Tibial artery (tissue), 4 donors: ENCODE measurements around the gene NOL4L.

ENCODE experiments used
- DNase-seq, 2 donors: peaks; one replicate each; pipeline ENCODE4 v3.0.0-alpha.2; 2019
- H3K27ac ChIP-seq, 2 donors: fragments of 200-600 bp; sonication (generic) in 1 of 2; 1 replicate in 1 of 2; 2 replicates in 1 of 2; pipeline ENCODE4 v1.5.1; 2018 to 2019; ENCODE audit warnings: mild to moderate bottlenecking in 1 of 2
- H3K27me3 ChIP-seq, 2 donors: fragments of 200-600 bp; sonication (generic) in 1 of 2; one replicate each; pipeline versions ENCODE4 v1.5.1 to v1.6.0; 2016 to 2019
- H3K36me3 ChIP-seq, 3 donors: fragments of 200-600 bp; sonication (generic) in 2 of 3; one replicate each; pipeline ENCODE4 v1.5.1; 2016 to 2019; ENCODE audit warnings: mild to moderate bottlenecking in 2 of 3
- H3K4me1 ChIP-seq, 4 donors: fragments of 200-600 bp; sonication (generic) in 2 of 4; 1 replicate in 3 of 4; 2 replicates in 1 of 4; pipeline ENCODE4 v1.5.1; 2016 to 2019
- H3K4me3 ChIP-seq, 2 donors: fragments of 200-600 bp; sonication (generic) in 1 of 2; 1 replicate in 1 of 2; 2 replicates in 1 of 2; pipeline ENCODE4 v1.5.1; 2018 to 2019; ENCODE audit warnings: mild to moderate bottlenecking in 2 of 2
- H3K9me3 ChIP-seq, 3 donors: fragments of 200-600 bp; sonication (generic) in 1 of 3; one replicate each; pipeline ENCODE4 v1.5.1; 2016 to 2019
- intact Hi-C: fragments of 100-400 bp; cut with DNase I; formaldehyde crosslinking; loops from one replicate; pipeline ENCODE4 v1.15.0; 2023; ENCODE audit warnings: low total_unique reads
- TF ChIP-seq, protein P1 (sequence below), 2 experiments: fragments of 200-600 bp in 1 of 2; fragments of 450-650 bp in 1 of 2; IDR thresholded peaks; one replicate each; pipeline ENCODE4 v1.5.1; 2017 to 2019; ENCODE audit warnings: antibody characterized with exemption in 2 of 2, mild to moderate bottlenecking in 1 of 2, moderate library complexity in 1 of 2

NOL4L gene

DNA sequence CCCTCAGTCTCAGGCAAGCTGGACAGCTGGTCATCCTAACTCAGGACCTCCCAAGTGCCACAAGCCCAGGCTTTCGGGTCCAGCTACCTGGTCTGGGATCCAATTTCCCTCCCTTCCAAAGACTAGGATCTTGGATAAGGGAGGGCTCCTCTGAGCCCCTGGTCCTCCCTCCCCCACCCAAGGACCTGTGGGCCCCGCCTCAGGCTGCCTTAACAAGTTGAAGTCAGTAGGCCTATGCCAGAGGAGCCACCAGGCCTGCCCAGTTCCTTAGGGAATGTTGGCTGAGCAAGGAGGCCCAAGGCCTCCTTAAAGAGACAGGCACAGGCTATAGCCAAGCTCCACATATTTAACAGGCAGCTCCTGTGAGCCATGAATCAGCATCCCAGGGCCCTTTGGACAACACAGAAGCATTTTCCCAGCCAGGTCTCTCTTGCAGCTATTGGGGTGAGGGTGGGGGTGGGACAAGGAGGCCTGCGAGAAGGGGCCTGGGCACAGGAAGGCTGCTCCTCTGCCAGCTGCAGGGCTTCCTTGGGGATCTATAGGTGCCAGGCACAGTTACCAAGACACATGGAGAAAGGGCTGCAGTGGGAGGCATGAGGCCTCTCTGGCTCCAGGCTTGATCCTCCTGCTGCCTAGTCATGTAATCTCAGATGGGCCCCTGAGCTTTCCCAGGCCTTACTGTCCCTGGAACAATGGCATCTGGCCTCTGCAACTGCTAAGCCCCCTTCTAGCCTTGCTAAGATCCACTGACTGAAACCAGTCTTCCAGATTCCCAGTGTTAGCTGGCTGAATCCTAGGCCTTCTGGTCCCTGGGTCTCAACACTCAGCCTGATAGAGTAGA, 27.4 kb upstream of the NOL4L start:
- H3K4me1 ChIP-seq: no peaks in the 10 kb centered on the region

DNA sequence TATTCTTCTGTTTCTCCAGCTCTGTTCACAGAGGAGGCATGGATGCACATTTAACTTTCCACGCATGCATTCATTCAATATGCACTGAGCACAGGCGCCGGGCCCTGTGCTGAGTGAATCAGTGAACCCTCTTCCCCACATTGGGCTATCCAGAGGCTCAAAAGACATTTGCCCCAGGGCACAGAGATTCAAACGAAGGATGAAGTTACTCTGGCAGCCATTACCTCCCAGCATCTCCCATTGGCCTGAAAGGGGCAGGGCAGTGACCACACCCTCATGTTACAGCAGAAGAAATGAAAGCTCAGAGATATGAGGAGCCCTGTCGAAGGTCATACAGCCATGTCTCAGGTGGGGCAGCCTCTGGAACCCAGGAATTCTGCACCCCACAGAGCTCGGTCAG, 26.7 kb upstream of the NOL4L start:
- Histone ChIP-seq H3K36me3 (no peaks in the 10 kb centered on the region), H3K27me3 (peaks cover 0 to 33% of the 10 kb centered on the region in 2 donors), H3K4me3 (no peak overlapping the region), H3K4me1 (no peaks in the 10 kb centered on the region), H3K9me3 (no peaks in the 10 kb centered on the region), H3K27ac (no peak overlapping the region)
- intact Hi-C loops: no loop called here
- TF ChIP-seq, protein P1, sequence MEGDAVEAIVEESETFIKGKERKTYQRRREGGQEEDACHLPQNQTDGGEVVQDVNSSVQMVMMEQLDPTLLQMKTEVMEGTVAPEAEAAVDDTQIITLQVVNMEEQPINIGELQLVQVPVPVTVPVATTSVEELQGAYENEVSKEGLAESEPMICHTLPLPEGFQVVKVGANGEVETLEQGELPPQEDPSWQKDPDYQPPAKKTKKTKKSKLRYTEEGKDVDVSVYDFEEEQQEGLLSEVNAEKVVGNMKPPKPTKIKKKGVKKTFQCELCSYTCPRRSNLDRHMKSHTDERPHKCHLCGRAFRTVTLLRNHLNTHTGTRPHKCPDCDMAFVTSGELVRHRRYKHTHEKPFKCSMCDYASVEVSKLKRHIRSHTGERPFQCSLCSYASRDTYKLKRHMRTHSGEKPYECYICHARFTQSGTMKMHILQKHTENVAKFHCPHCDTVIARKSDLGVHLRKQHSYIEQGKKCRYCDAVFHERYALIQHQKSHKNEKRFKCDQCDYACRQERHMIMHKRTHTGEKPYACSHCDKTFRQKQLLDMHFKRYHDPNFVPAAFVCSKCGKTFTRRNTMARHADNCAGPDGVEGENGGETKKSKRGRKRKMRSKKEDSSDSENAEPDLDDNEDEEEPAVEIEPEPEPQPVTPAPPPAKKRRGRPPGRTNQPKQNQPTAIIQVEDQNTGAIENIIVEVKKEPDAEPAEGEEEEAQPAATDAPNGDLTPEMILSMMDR (IDR thresholded peaks at IDR 0.05): no peak
- no peak for DNase-seq

More for the DNA sequence above, 27.4 kb upstream of the NOL4L start:
- Histone ChIP-seq H3K27ac (no peak overlapping the region), H3K36me3 (no peaks in the 10 kb centered on the region), H3K9me3 (no peaks in the 10 kb centered on the region), H3K4me3 (no peak overlapping the region), H3K27me3 (peaks cover 0 to 33% of the 10 kb centered on the region in 2 donors)
- intact Hi-C loops: no loop called here
- TF ChIP-seq, protein P1 (IDR thresholded peaks at IDR 0.05): no peak
- DNase-seq: no peak

DNA sequence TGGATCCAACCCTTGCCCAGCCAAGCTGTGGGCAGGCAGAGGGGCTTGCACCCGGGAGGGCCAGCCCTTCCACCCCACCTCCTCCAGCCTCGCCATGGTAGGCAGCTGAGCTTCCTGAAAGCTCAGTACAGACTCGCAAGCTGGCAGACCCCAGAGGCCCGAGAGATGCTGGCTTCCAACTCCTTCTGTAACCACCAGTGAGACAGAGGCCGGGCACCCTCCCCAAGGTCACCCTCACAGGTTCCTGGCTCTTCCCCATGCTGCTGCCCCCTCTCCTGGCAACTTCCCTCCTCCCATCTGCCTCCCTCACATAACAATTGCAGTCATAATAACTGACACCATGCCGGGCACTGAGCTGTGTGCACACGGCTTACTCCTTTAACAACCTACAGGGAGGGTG, 26.2 kb upstream of the NOL4L start:
- no peaks in the 10 kb centered on the region for H3K36me3 ChIP-seq
- peaks cover 0 to 33% of the 10 kb centered on the region in 2 donors for H3K27me3 ChIP-seq
- H3K9me3 ChIP-seq: no peaks in the 10 kb centered on the region
- DNase-seq: no peak
- no peak overlapping the region for H3K4me3 ChIP-seq
- intact Hi-C loops: no loop called here
- no peak overlapping the region for H3K27ac ChIP-seq
- TF ChIP-seq, protein P1 (IDR thresholded peaks at IDR 0.05): no peak
- no peaks in the 10 kb centered on the region for H3K4me1 ChIP-seq

- Histone ChIP-seq H3K4me1 (no peaks in the 10 kb centered on the region), H3K27ac (no peak overlapping the region), H3K36me3 (no peaks in the 10 kb centered on the region), H3K9me3 (no peaks in the 10 kb centered on the region), H3K4me3 (no peak overlapping the region), H3K27me3 (peaks cover 0 to 36% of the 10 kb centered on the region in 2 donors)
- DNase-seq: no peak
- TF ChIP-seq, protein P1 (IDR thresholded peaks at IDR 0.05): no peak
- intact Hi-C loops: no loop called here
Measured at GRCh38 chr20:32610472-32611218, 25.5 kb upstream of the NOL4L start.

DNA sequence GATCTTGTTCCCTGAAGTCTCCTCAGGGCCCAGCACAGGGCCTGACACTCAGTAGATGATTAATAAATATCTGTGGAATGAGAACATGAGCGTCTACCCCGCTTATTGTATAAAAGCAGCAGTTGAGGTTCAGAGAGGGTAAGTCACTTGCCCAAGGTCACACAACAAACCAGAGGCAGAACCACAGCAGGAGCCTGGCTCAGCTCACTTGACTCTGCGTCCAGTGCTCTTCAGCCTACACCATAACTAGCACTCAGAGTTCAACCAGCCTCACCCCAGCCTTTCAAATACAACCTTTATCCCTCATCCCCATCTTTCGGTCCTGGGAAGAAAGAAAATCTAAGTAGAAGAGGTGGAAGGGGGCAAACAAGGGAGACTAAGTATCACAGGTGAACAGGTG, 24.9 kb upstream of the NOL4L start:
- H3K4me3 ChIP-seq: no peak overlapping the region
- H3K27me3 ChIP-seq: peaks cover 0 to 40% of the 10 kb centered on the region in 2 donors
- intact Hi-C loops: no loop called here
- no peak overlapping the region for H3K27ac ChIP-seq
- H3K9me3 ChIP-seq: no peaks in the 10 kb centered on the region
- H3K36me3 ChIP-seq: no peaks in the 10 kb centered on the region
- TF ChIP-seq, protein P1 (IDR thresholded peaks at IDR 0.05): no peak
- no peak for DNase-seq
- H3K4me1 ChIP-seq: no peaks in the 10 kb centered on the region
